Esophagus squamous epithelium (tissue), 4 donors: ENCODE results near the gene SLC35A3.

Source experiments
- CTCF ChIP-seq, 6 experiments: fragments of 450-650 bp in 4 of 6; fragments of 200-600 bp in 2 of 6; sonication (generic) in 2 of 6; IDR thresholded peaks; one replicate each; pipeline ENCODE4 v1.5.1; 2016 to 2019; ENCODE audit warnings: antibody characterized with exemption in 6 of 6, mild to moderate bottlenecking in 4 of 6, moderate library complexity in 4 of 6
- POLR2A ChIP-seq, 4 donors: fragments of 450-650 bp; IDR thresholded peaks; one replicate each; pipeline ENCODE4 v1.6.1; 2017; ENCODE audit warnings: antibody characterized with exemption in 4 of 4, mild to moderate bottlenecking in 4 of 4, moderate library complexity in 3 of 4

- TF ChIP-seq CTCF (IDR thresholded peaks at IDR 0.05) = no peak
- no peak for TF ChIP-seq POLR2A (IDR thresholded peaks at IDR 0.05)
Measured at GRCh38 chr1:100005424-100005823, 35.6 kb downstream of the SLC35A3 start.
